Breast epithelium (tissue), 4 donors: ENCODE results near the gene CCDC83. TPM values are rescaled to one million over a fixed set of nuclear protein-coding genes. Genes with fewer than 3 reads are reported as not detected.
A peak's percentile ranks its signal among the peaks of the same experiment; 100 is the strongest.
"Not testable (repeated sequence)": the region's sequence is repeated elsewhere in the genome, so short reads cannot be mapped to it uniquely, and the experiment has no call there.

Experiments used
- DNase-seq, 2 donors: peaks; one replicate each; pipeline ENCODE4 v3.0.0-alpha.2; 2019; ENCODE audit warnings: low spot score in 2 of 2
- H3K27ac ChIP-seq, 2 donors: fragments of 200-600 bp; sonication (generic) in 1 of 2; one replicate each; pipeline ENCODE4 v1.5.1; 2016 to 2019; ENCODE audit warnings: mild to moderate bottlenecking in 1 of 2
- H3K27me3 ChIP-seq, 2 donors: fragments of 200-600 bp; sonication (generic) in 1 of 2; one replicate each; pipeline versions ENCODE4 v1.5.1 to v1.6.0; 2017 to 2019; ENCODE audit warnings: control low read depth in 1 of 2, mild to moderate bottlenecking in 1 of 2
- H3K36me3 ChIP-seq: fragments of 200-600 bp; one replicate; pipeline ENCODE4 v1.5.1; 2019
- H3K4me1 ChIP-seq, 2 donors: fragments of 200-600 bp; sonication (generic); one replicate each; pipeline ENCODE4 v1.5.1; 2016 to 2019; ENCODE audit warnings: control low read depth in 1 of 2
- H3K4me3 ChIP-seq, 3 donors: fragments of 200-600 bp; sonication (generic); 1 replicate in 2 of 3; 2 replicates in 1 of 3; pipeline ENCODE4 v1.5.1; 2016 to 2019; ENCODE audit warnings: mild to moderate bottlenecking in 3 of 3, moderate library complexity in 2 of 3
- H3K9me3 ChIP-seq, 2 donors: fragments of 200-600 bp; sonication (generic) in 1 of 2; one replicate each; pipeline ENCODE4 v1.5.1; 2016 to 2019; ENCODE audit warnings: control low read depth in 1 of 2
- POLR2A ChIP-seq: fragments of 450-650 bp; IDR thresholded peaks from one replicate; pipeline ENCODE4 v1.6.1; 2016; ENCODE audit warnings: antibody characterized with exemption, mild to moderate bottlenecking, moderate library complexity
- POLR2AphosphoS5 ChIP-seq, 3 donors: sonication (generic); formaldehyde crosslinking; IDR thresholded peaks; one replicate each; pipeline ENCODE4 v1.6.1; 2017; ENCODE audit warnings: antibody characterized with exemption in 3 of 3
- intact Hi-C: fragments of 100-400 bp; cut with DNase I; formaldehyde crosslinking; loops from one replicate; pipeline ENCODE4 v1.15.1; 2023; ENCODE audit warnings: low total_unique reads
- total RNA-seq, 3 donors: library from RNA; depleted of rRNA; stranded (reverse); fragments of >200 nt; gene quantifications; one replicate each; pipeline ENCODE4 v1.1.0, GENCODE V29; 2016
- TF ChIP-seq, protein P1 (sequence below), 3 donors: fragments of 450-650 bp; IDR thresholded peaks; one replicate each; pipeline ENCODE4 v1.5.1; 2016 to 2017; ENCODE audit warnings: antibody characterized with exemption in 3 of 3, mild to moderate bottlenecking in 3 of 3, moderate library complexity in 3 of 3

Gene CCDC83
- total RNA-seq, 3 donors from 2014 or later, result 0.33 TPM; not detected in 2

- Histone ChIP-seq H3K4me1 (peaks cover 0 to 13% of the 10 kb centered on the region in 2 donors), H3K9me3 (no peaks in the 10 kb centered on the region), H3K27ac (peak overlapping the region in 1 of 2 donors; percentile 29), H3K36me3 (no peaks in the 10 kb centered on the region), H3K4me3 (no peak overlapping the region), H3K27me3 (no peaks in the 10 kb centered on the region)
- TF ChIP-seq POLR2A, result no peak
- TF ChIP-seq, protein P1, sequence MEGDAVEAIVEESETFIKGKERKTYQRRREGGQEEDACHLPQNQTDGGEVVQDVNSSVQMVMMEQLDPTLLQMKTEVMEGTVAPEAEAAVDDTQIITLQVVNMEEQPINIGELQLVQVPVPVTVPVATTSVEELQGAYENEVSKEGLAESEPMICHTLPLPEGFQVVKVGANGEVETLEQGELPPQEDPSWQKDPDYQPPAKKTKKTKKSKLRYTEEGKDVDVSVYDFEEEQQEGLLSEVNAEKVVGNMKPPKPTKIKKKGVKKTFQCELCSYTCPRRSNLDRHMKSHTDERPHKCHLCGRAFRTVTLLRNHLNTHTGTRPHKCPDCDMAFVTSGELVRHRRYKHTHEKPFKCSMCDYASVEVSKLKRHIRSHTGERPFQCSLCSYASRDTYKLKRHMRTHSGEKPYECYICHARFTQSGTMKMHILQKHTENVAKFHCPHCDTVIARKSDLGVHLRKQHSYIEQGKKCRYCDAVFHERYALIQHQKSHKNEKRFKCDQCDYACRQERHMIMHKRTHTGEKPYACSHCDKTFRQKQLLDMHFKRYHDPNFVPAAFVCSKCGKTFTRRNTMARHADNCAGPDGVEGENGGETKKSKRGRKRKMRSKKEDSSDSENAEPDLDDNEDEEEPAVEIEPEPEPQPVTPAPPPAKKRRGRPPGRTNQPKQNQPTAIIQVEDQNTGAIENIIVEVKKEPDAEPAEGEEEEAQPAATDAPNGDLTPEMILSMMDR (IDR thresholded peaks at IDR 0.05), result no peak
- no peak for TF ChIP-seq POLR2AphosphoS5 (IDR thresholded peaks at IDR 0.05)
- intact Hi-C loops, result no loop called here
- no peak for DNase-seq
Measured at GRCh38 chr11:85948884-85949283, 93.7 kb downstream of the CCDC83 start.

DNA sequence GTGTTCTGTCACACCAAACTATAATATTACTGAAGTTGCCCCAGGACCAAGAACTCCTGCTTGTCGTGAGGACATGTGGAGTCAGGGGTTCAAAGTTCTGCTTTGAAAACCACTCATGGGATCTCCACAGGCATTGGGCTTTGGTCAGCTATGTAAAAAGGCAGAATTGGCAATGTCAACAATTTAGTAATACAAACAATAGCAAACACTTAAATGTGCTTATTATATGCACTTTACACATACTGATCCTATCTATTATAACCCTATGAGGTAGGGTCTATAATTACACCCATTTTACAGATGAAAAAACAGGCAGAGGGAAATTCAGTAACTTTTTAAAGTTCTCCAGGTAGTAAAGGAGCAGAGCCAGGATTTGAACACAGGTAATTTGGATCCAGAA, 94.6 kb downstream of the CCDC83 start:
- Histone ChIP-seq H3K4me3 (no peak overlapping the region), H3K4me1 (peaks cover 0 to 13% of the 10 kb centered on the region in 2 donors), H3K9me3 (no peaks in the 10 kb centered on the region), H3K27me3 (no peaks in the 10 kb centered on the region), H3K27ac (no peak overlapping the region), H3K36me3 (no peaks in the 10 kb centered on the region)
- TF ChIP-seq POLR2A (no peak), POLR2AphosphoS5 (IDR thresholded peaks at IDR 0.05) (no peak)
- TF ChIP-seq, protein P1 (IDR thresholded peaks at IDR 0.05), result no peak
- intact Hi-C loops, result no loop called here
- DNase-seq, result no peak

DNA sequence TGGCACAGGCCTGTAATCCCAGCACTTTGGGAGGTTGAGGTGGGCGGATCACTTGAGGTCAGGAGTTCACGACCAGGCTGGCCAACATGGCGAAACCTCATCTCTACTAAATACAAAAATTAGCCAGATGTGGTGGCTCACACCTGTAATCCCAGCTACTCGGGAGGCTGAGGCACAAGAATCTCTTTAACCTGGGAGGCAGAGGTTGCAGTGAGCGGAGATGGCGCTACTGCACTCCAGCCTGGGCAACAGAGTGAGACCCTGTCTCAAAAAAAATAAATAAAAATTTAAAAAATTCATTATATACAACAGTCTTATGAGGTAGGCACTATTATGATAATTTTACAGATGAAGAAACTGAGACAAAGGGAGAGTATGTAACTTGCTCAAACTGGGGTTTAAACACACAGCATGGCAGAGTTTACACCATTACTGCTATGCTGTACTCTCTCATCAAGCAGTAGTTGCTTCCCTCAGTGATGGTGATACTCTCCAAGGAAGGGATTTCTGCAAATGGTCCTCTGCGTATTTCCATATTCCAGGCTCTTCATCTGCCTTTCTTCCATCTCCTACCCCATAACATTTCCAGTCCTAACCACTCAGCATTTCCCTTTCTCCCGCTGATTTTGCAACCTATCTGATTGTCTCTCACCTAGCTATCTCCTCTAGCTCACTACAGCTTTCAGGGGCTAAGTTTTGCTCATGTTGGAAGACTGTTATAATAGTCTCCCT, 95.3 kb downstream of the CCDC83 start:
- Histone ChIP-seq H3K27me3 (no peaks in the 10 kb centered on the region), H3K4me3 (no peak overlapping the region)

GRCh38 chr11:85951049-85951405, 95.8 kb downstream of the CCDC83 start:
- no peak for DNase-seq
- Histone ChIP-seq H3K9me3 (no peaks in the 10 kb centered on the region), H3K27me3 (no peaks in the 10 kb centered on the region), H3K4me1 (peaks cover 0 to 13% of the 10 kb centered on the region in 2 donors), H3K27ac (no peak overlapping the region), H3K4me3 (no peak overlapping the region), H3K36me3 (no peaks in the 10 kb centered on the region)
- no peak for TF ChIP-seq POLR2AphosphoS5 (IDR thresholded peaks at IDR 0.05)
- TF ChIP-seq, protein P1 (IDR thresholded peaks at IDR 0.05), result no peak
- intact Hi-C loops, result no loop called here

More for the DNA sequence above, 95.3 kb downstream of the CCDC83 start:
- intact Hi-C loops, result no loop called here
- DNase-seq, result no peak
- Histone ChIP-seq H3K27ac (no peak overlapping the region), H3K9me3 (no peaks in the 10 kb centered on the region), H3K36me3 (no peaks in the 10 kb centered on the region), H3K4me1 (peaks cover 0 to 13% of the 10 kb centered on the region in 2 donors)
- TF ChIP-seq POLR2A (no peak), POLR2AphosphoS5 (IDR thresholded peaks at IDR 0.05) (no peak)
- TF ChIP-seq, protein P1 (IDR thresholded peaks at IDR 0.05), result no peak

DNA sequence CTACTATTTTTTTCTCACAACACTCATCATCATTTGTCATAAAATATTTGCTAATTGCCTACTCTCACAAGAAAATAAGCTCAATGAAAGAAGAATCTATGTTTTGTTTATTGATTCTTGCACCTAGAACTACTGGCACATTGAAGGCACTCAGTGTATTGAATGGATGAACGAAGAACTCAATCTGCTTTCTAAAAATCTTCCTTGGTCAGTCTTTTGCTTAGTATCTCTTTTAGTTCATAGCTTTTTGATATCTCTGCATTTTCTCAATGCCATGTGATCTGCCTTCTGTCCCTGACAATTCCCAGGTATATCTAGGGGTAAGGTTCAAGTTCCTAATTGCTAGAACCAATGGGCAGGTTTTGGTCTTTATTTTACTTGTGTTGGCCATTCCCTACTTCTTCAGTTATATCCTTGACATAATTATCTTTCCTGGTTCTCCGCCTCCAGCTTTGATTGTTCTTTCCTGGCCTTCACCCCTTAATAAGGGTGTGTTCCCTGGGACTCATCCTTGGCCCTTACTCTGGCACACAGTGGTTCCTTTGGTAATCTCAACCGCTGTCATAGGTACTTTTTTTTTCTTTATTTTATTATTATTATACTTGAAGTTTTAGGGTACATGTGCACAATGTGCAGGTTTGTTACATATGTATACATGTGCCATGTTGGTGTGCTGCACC, 96.4 kb downstream of the CCDC83 start:
- peaks cover 0 to 13% of the 10 kb centered on the region in 2 donors for H3K4me1 ChIP-seq
- intact Hi-C loops, result no loop called here
- H3K36me3 ChIP-seq, result no peaks in the 10 kb centered on the region
- H3K9me3 ChIP-seq, result no peaks in the 10 kb centered on the region
- no peak overlapping the region for H3K27ac ChIP-seq
- no peak overlapping the region for H3K4me3 ChIP-seq
- no peak for DNase-seq
- TF ChIP-seq, protein P1 (IDR thresholded peaks at IDR 0.05), result no peak
- TF ChIP-seq POLR2AphosphoS5 (IDR thresholded peaks at IDR 0.05), result no peak
- TF ChIP-seq POLR2A, result no peak
- no peaks in the 10 kb centered on the region for H3K27me3 ChIP-seq

- H3K27ac ChIP-seq, H3K9me3 ChIP-seq, H3K27me3 ChIP-seq, H3K4me1 ChIP-seq, DNase-seq, H3K4me3 ChIP-seq, intact Hi-C loops, H3K36me3 ChIP-seq: not testable (repeated sequence)
Measured at GRCh38 chr11:85952108-85952485, 96.9 kb downstream of the CCDC83 start.
